ENCODE results near the gene KRT71. TPM values are rescaled to one million over a fixed set of nuclear protein-coding genes. Genes with fewer than 3 reads are reported as not detected.
A peak's percentile ranks its signal among the peaks of the same experiment; 100 is the strongest.
"Not testable (repeated sequence)": the region's sequence is repeated elsewhere in the genome, so short reads cannot be mapped to it uniquely, and the experiment has no call there.

The KRT71 gene
- total RNA-seq, result not detected
- long read RNA-seq, result 0 reads

- intact Hi-C loops (cut with DNase I), result no loop called here
- no peak for DNase-seq (ENCODE audit: low spot score)
Observed at GRCh38 chr12:52552681-52553195, at the start of gene KRT71. KRT71 (minus strand) TSS chr12:52553145; CDS start chr12:52553077, 68 bp downstream.

GRCh38 chr12:52602552-52602951, 49.6 kb upstream of the KRT71 start:
- DNase-seq (ENCODE audit: low spot score), result peak; percentile 44
- intact Hi-C loops (cut with DNase I), result no loop called here

GRCh38 chr12:52601671-52602070, 48.7 kb upstream of the KRT71 start:
- DNase-seq (ENCODE audit: low spot score), result peak; percentile 20
- intact Hi-C loops (cut with DNase I), result no loop called here

GRCh38 chr12:52600941-52601481, 48.1 kb upstream of the KRT71 start, which contains the start of gene KRT72:
KRT72 (minus strand) TSS chr12:52601463; CDS start chr12:52601452, 11 bp downstream.
- intact Hi-C loops (cut with DNase I), result no loop called here
- peak; percentile 69 for DNase-seq (ENCODE audit: low spot score)

GRCh38 chr12:52600475-52600874, 47.5 kb upstream of the KRT71 start:
- intact Hi-C loops (cut with DNase I), result no loop called here
- DNase-seq (ENCODE audit: low spot score), result peak; percentile 24

- no peak for DNase-seq (ENCODE audit: low spot score)
- intact Hi-C loops (cut with DNase I), result no loop called here
Observed at GRCh38 chr12:52600071-52600470, 47.1 kb upstream of the KRT71 start.

- intact Hi-C loops (cut with DNase I), result no loop called here
Observed at GRCh38 chr12:52598966-52599365, 46.0 kb upstream of the KRT71 start.

GRCh38 chr12:52594237-52594636, 41.3 kb upstream of the KRT71 start:
- intact Hi-C loops (cut with DNase I), result not testable (repeated sequence)
- DNase-seq (ENCODE audit: low spot score), result peak; percentile 10

More at GRCh38 chr12:52598966-52599365, 46.0 kb upstream of the KRT71 start:
- DNase-seq (ENCODE audit: low spot score), result peak; percentile 39

GRCh38 chr12:52591521-52591920, 38.6 kb upstream of the KRT71 start:
- DNase-seq (ENCODE audit: low spot score), result peak; percentile 70
- intact Hi-C loops (cut with DNase I), result no loop called here

- peak; percentile 53 for DNase-seq (ENCODE audit: low spot score)
- intact Hi-C loops (cut with DNase I), result no loop called here
Observed at GRCh38 chr12:52590021-52590420, 37.1 kb upstream of the KRT71 start.

GRCh38 chr12:52587563-52587962, 34.6 kb upstream of the KRT71 start:
- DNase-seq (ENCODE audit: low spot score), result peak; percentile 61
- intact Hi-C loops (cut with DNase I), result loop anchor here (10.0 kb wide), 1 partner anchor 433 kb away; no protein-coding TSS in a partner anchor

- intact Hi-C loops (cut with DNase I), result loop anchor here (2.0 to 10.0 kb wide), 2 partner anchors 285 to 431 kb away; no protein-coding TSS in a partner anchor
- peak; percentile 60 for DNase-seq (ENCODE audit: low spot score)
Observed at GRCh38 chr12:52585946-52586345, 33.0 kb upstream of the KRT71 start.

- intact Hi-C loops (cut with DNase I), result loop anchor here (2.0 to 10.0 kb wide), 2 partner anchors 286 to 430 kb away; no protein-coding TSS in a partner anchor
- peak; percentile 29 for DNase-seq (ENCODE audit: low spot score)
Observed at GRCh38 chr12:52585066-52585465, 32.1 kb upstream of the KRT71 start.

- intact Hi-C loops (cut with DNase I), result loop anchor here (2.0 to 10.0 kb wide), 4 partner anchors 202 to 429 kb away; no protein-coding TSS in a partner anchor
- DNase-seq (ENCODE audit: low spot score), result peak; percentile 63
Observed at GRCh38 chr12:52584156-52584682, 31.3 kb upstream of the KRT71 start.

GRCh38 chr12:52582971-52583456, 30.1 kb upstream of the KRT71 start:
- DNase-seq (ENCODE audit: low spot score), result peak; percentile 82
- intact Hi-C loops (cut with DNase I), result loop anchor here (1.0 to 10.0 kb wide), 4 partner anchors 201 to 428 kb away; no protein-coding TSS in a partner anchor

GRCh38 chr12:52582486-52582885, 29.5 kb upstream of the KRT71 start:
- intact Hi-C loops (cut with DNase I), result loop anchor here (5.0 to 10.0 kb wide), 3 partner anchors 200 to 428 kb away; no protein-coding TSS in a partner anchor
- peak; percentile 68 for DNase-seq (ENCODE audit: low spot score)

GRCh38 chr12:52581481-52581880, 28.5 kb upstream of the KRT71 start:
- peak; percentile 59 for DNase-seq (ENCODE audit: low spot score)
- intact Hi-C loops (cut with DNase I), result loop anchor here (5.0 to 10.0 kb wide), 3 partner anchors 199 to 427 kb away; no protein-coding TSS in a partner anchor

- intact Hi-C loops (cut with DNase I), result loop anchor here (5.0 to 10.0 kb wide), 3 partner anchors 199 to 426 kb away; no protein-coding TSS in a partner anchor
- DNase-seq (ENCODE audit: low spot score), result peak; percentile 50
Observed at GRCh38 chr12:52581066-52581465, 28.1 kb upstream of the KRT71 start.

- intact Hi-C loops (cut with DNase I), result loop anchor here (5.0 to 10.0 kb wide), 3 partner anchors 198 to 426 kb away; no protein-coding TSS in a partner anchor
- peak; percentile 39 for DNase-seq (ENCODE audit: low spot score)
Observed at GRCh38 chr12:52580496-52580895, 27.6 kb upstream of the KRT71 start.
